GM12878 (cell line): ENCODE results near the gene ARHGEF3. TPM values are rescaled to one million over a fixed set of nuclear protein-coding genes. Genes with fewer than 3 reads are reported as not detected.

ENCODE experiments used
- ATAC-seq: fragments of 200-7000 bp; cut with Tn5 transposase; 3 replicates; pipeline ENCODE4 v1.9.1; 2020; ENCODE audit warnings: mild to moderate bottlenecking, moderate library complexity
- BruUV-seq: library from RNA; stranded (reverse); fragments of 400-500 nt; replicated peaks from 2 replicates; lab custom pipeline; 2021; lab: Mats Ljungman, UMichigan
- CTCF ChIA-PET: fragments of 300-600 bp; sonication (Branson Sonifier 250); formaldehyde crosslinking; extraction: SDS; loops from one replicate; lab custom pipeline; 2021; ENCODE audit warnings: inconsistent platforms; lab: Yijun Ruan, JAX
- POLR2A ChIA-PET: fragments of 350-600 bp; formaldehyde crosslinking; extraction: SDS; loops from one replicate; lab custom pipeline; 2021; ENCODE audit warnings: inconsistent platforms; lab: Charles Lee
- RAD21 ChIA-PET: fragments of 300-600 bp; sonication (Branson Sonifier 250); formaldehyde crosslinking; loops from one replicate; lab custom pipeline; 2023; ENCODE audit warnings: antibody characterized with exemption; ENCODE audit not compliant: unreplicated experiment; lab: Charles Lee
- SMC1A ChIA-PET: fragments of 300-600 bp; sonication (Branson Sonifier 250); formaldehyde crosslinking; loops from one replicate; lab custom pipeline; 2023; ENCODE audit not compliant: unreplicated experiment, uncharacterized antibody; lab: Charles Lee
- DNase-seq: peaks from one replicate; pipeline ENCODE4 v3.0.0-alpha.2; 2011; ENCODE audit warnings: low read depth, low spot score
- FAIRE-seq: peaks from 3 replicates; lab custom pipeline; 2011; peaks lifted over from hg19 to GRCh38; lab: Jason Lieb, UNC
- H2AFZ ChIP-seq: 2 replicates; pipeline ENCODE4 v1.6.0; 2011; ENCODE audit warnings: low read depth, low read length, control low read depth; ENCODE audit not compliant: control insufficient read depth
- H3K27ac ChIP-seq: 2 replicates; pipeline ENCODE4 v1.5.1; 2011; ENCODE audit warnings: control low read depth; ENCODE audit not compliant: control insufficient read depth, insufficient read depth
- H3K27me3 ChIP-seq, 2 experiments: replicated peaks in 1 of 2; 2 replicates each; pipeline versions ENCODE4 v1.6.0 to v1.6.1; 2011; ENCODE audit warnings: low read length in 1 of 2; ENCODE audit not compliant: control insufficient read depth in 2 of 2, insufficient read depth in 2 of 2
- H3K36me3 ChIP-seq, 2 experiments: 2 replicates each; pipeline ENCODE4 v1.5.1; 2011; ENCODE audit warnings: low read length in 1 of 2; ENCODE audit not compliant: control insufficient read depth in 2 of 2, insufficient read depth in 2 of 2
- H3K4me1 ChIP-seq: 2 replicates; pipeline ENCODE4 v1.6.1; 2011; ENCODE audit warnings: mild to moderate bottlenecking, low read length, moderate library complexity, mixed read lengths; ENCODE audit not compliant: control insufficient read depth, insufficient read depth
- H3K4me2 ChIP-seq: 2 replicates; pipeline ENCODE4 v1.6.0; 2011; ENCODE audit warnings: control low read depth; ENCODE audit not compliant: control insufficient read depth, insufficient read depth
- H3K4me3 ChIP-seq: fragments of 200-600 bp; sonication (generic); 2 replicates; pipeline ENCODE4 v1.5.1; 2016
- H3K79me2 ChIP-seq: 2 replicates; pipeline ENCODE4 v1.6.0; 2011; ENCODE audit warnings: low read length; ENCODE audit not compliant: control insufficient read depth, insufficient read depth
- H3K9ac ChIP-seq: 2 replicates; pipeline ENCODE4 v1.8.0; 2011; ENCODE audit warnings: low read length, control low read depth, mixed read lengths; ENCODE audit not compliant: control insufficient read depth, insufficient read depth
- H3K9me3 ChIP-seq: replicated peaks from 3 replicates; pipeline ENCODE4 v1.5.1; 2011; ENCODE audit warnings: mild to moderate bottlenecking, low read length; ENCODE audit not compliant: control insufficient read depth, insufficient read depth
- H4K20me1 ChIP-seq: 2 replicates; pipeline ENCODE4 v1.6.0; 2011; ENCODE audit not compliant: control insufficient read depth, insufficient read depth
- ATF2 ChIP-seq: IDR thresholded peaks from 2 replicates; pipeline ENCODE4 v1.6.1; 2012; ENCODE audit warnings: low read length, inconsistent platforms
- CBFB ChIP-seq: IDR thresholded peaks from 2 replicates; pipeline ENCODE4 v1.6.1; 2016; ENCODE audit warnings: antibody characterized with exemption, low read depth
- HDGF ChIP-seq: fragments of 450-650 bp; IDR thresholded peaks from 2 replicates; pipeline ENCODE4 v1.6.1; 2016; ENCODE audit warnings: antibody characterized with exemption
- IKZF1 ChIP-seq: fragments of 450-650 bp; conservative IDR thresholded peaks from 2 replicates; pipeline ENCODE4 v1.6.1; 2017; ENCODE audit warnings: antibody characterized with exemption, mild to moderate bottlenecking
- IKZF2 ChIP-seq, 2 experiments: fragments of 450-650 bp; IDR thresholded peaks; 2 replicates each; pipeline ENCODE4 v1.6.1; 2017; ENCODE audit warnings: mild to moderate bottlenecking in 2 of 2, moderate library complexity in 2 of 2
- IRF4 ChIP-seq: IDR thresholded peaks from 2 replicates; pipeline ENCODE4 v1.6.1; 2011; ENCODE audit warnings: low read depth, low read length
- MEF2A ChIP-seq: IDR thresholded peaks from 2 replicates; pipeline ENCODE4 v1.6.1; 2011; ENCODE audit warnings: low read depth, mild to moderate bottlenecking, low read length, moderate library complexity; ENCODE audit not compliant: insufficient read depth
- MYB ChIP-seq: fragments of 150-350 bp; IDR thresholded peaks from 2 replicates; pipeline ENCODE4 v1.6.1; 2014; ENCODE audit warnings: mild to moderate bottlenecking, low read depth, low read length, borderline replicate concordance
- RELA ChIP-seq: fragments of 450-650 bp; IDR thresholded peaks from 2 replicates; pipeline ENCODE4 v1.8.0; 2014; ENCODE audit warnings: borderline replicate concordance; ENCODE audit not compliant: partially characterized antibody
- RUNX3 ChIP-seq: IDR thresholded peaks from 2 replicates; pipeline ENCODE4 v1.6.1; 2012; ENCODE audit warnings: low read length, inconsistent platforms
- SREBF2 ChIP-seq: IDR thresholded peaks from 2 replicates; pipeline ENCODE4 v1.6.1; 2012; ENCODE audit warnings: mild to moderate bottlenecking, low read length
- STAT3 ChIP-seq: IDR thresholded peaks from 2 replicates; pipeline ENCODE4 v1.6.1; 2011; ENCODE audit warnings: low read depth, low read length, improper control_type of control experiment
- WGBS: methylation state at CpG from one replicate; pipeline ENCODE4 v1.1.6; 2016; ENCODE audit warnings: low lambda C conversion rate; ENCODE audit not compliant: insufficient replicate concordance, insufficient coverage; ENCODE audit errors: missing lambda C conversion rate; 5-methylcytosine and 5-hydroxymethylcytosine counted together
- in situ Hi-C: fragments of 300-500 bp; cut with MboI; formaldehyde crosslinking; loops from 9 replicates; pipeline ENCODE4 v1.14.3; 2018; ENCODE audit warnings: mixed read lengths
- intact Hi-C: fragments of 100-400 bp; cut with micrococcal nuclease; formaldehyde crosslinking; loops from one replicate; pipeline ENCODE4 v1.14.2; 2022; ENCODE audit not compliant: unreplicated experiment
- polyA plus RNA-seq, 11 experiments: library from polyadenylated mRNA; depleted of rRNA in 4 of 11; unstranded in 6 of 11; stranded (reverse) in 5 of 11; fragments of >200 nt; fragmentation: Nextera tagmentation in 4 of 11; fragmentation: Illumina TruSeq in 1 of 11; extraction: Ambion mirVana in 4 of 11; extraction: Trizol in 1 of 11; gene quantifications; 1 replicate in 1 of 11; 2 replicates in 10 of 11; pipeline versions ENCODE4 v1.2.1 to v1.2.3, GENCODE V29; 2011 to 2016; ENCODE audit warnings: inconsistent platforms in 2 of 11, missing spikeins in 2 of 11, low read depth in 1 of 11
- total RNA-seq, 4 experiments: library from RNA; depleted of rRNA in 3 of 4; stranded (reverse); fragments of >200 nt in 3 of 4; fragmentation: Illumina TruSeq in 1 of 4; extraction: Trizol in 1 of 4; gene quantifications; 2 replicates each; pipeline versions ENCODE4 v1.2.1 to v1.2.3, GENCODE V29; 2013 to 2021
- TF ChIP-seq, protein P1 (sequence below): fragments of 450-650 bp; IDR thresholded peaks from 2 replicates; pipeline ENCODE4 v1.6.1; 2017; ENCODE audit warnings: mild to moderate bottlenecking, low read depth, inconsistent platforms; ENCODE audit not compliant: poor library complexity, severe bottlenecking
- TF ChIP-seq, protein P2 (sequence below): IDR thresholded peaks from 2 replicates; pipeline ENCODE4 v1.6.1; 2011; ENCODE audit warnings: low read depth, mild to moderate bottlenecking, low read length, moderate library complexity, borderline replicate concordance; ENCODE audit errors: extremely low read depth

ARHGEF3 gene
- total and polyA plus RNA-seq, 10 of the 15 experiments (the other 5 are each of a cell fraction or from before 2014, with no cell fraction given), result 21.8 to 78.7 (median 56.2) TPM

- intact Hi-C loops, result no loop called here
- 0 out of 2 replicates have a peak overlapping the region, but pooled peaks have one; percentile 22 for H3K27ac ChIP-seq
- TSS peak; percentile 2 for BruUV-seq
Observed at GRCh38 chr3:56790016-56790821, 11.5 kb downstream of the ARHGEF3 start.

More at GRCh38 chr3:56790016-56790821, 11.5 kb downstream of the ARHGEF3 start:
- ATAC-seq, result no peak
- TF ChIP-seq SREBF2 (no peak), STAT3 (no peak), ATF2 (no peak), CBFB (no peak), RELA (no peak), RUNX3 (peak; percentile 53), HDGF (0 out of 2 replicates have a peak, but pooled peaks have one; percentile 40), IKZF1 (peak; percentile 43; the same call in 1 of the 2 replicates), MEF2A (no peak), IRF4 (no peak), IKZF2 (IDR thresholded peaks at IDR 0.05) (peak; percentile 30 to 47; a peak in 2 of 4 replicates), MYB (no peak)
- TF ChIP-seq, protein P1, sequence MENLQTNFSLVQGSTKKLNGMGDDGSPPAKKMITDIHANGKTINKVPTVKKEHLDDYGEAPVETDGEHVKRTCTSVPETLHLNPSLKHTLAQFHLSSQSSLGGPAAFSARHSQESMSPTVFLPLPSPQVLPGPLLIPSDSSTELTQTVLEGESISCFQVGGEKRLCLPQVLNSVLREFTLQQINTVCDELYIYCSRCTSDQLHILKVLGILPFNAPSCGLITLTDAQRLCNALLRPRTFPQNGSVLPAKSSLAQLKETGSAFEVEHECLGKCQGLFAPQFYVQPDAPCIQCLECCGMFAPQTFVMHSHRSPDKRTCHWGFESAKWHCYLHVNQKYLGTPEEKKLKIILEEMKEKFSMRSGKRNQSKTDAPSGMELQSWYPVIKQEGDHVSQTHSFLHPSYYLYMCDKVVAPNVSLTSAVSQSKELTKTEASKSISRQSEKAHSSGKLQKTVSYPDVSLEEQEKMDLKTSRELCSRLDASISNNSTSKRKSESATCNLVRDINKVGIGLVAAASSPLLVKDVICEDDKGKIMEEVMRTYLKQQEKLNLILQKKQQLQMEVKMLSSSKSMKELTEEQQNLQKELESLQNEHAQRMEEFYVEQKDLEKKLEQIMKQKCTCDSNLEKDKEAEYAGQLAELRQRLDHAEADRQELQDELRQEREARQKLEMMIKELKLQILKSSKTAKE, result no peak
- TF ChIP-seq, protein P2, sequence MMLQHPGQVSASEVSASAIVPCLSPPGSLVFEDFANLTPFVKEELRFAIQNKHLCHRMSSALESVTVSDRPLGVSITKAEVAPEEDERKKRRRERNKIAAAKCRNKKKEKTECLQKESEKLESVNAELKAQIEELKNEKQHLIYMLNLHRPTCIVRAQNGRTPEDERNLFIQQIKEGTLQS, result no peak
- Histone ChIP-seq H3K9ac (no peak overlapping the region), H2AFZ (no peak overlapping the region; the same call in 1 of the 2 replicates), H3K79me2 (peaks cover 22% of the 10 kb centered on the region), H3K4me2 (peak overlapping the region; percentile 51), H3K9me3 (no peaks in the 10 kb centered on the region), H4K20me1 (no peaks in the 10 kb centered on the region), H3K4me1 (peaks cover 45% of the 10 kb centered on the region), H3K36me3 (no peaks in the 10 kb centered on the region; a peak in 1 of 4 replicates), H3K4me3 (peak overlapping the region; percentile 1; the same call in 1 of the 2 replicates), H3K27me3 (no peaks in the 10 kb centered on the region)
- ChIA-PET CTCF (interaction anchor here (0.8 to 3.9 kb wide), 8 partner anchors 10 to 93 kb away, joined by 3 to 104 read pairs (median 6); partner anchors contain the start of gene ARHGEF3), RAD21 (interaction anchor here (0.6 to 5.3 kb wide), 14 partner anchors 8 to 152 kb away, joined by 3 to 146 read pairs (median 6); partner anchors contain the start of gene ARHGEF3), POLR2A (interaction anchor here (0.6 to 5.0 kb wide), 17 partner anchors 9 to 108 kb away, joined by 3 to 47 read pairs (median 6); partner anchors contain the start of genes ARHGEF3 and TASOR), SMC1A (interaction anchor here (0.9 to 15.2 kb wide), 14 partner anchors 10 to 199 kb away, joined by 3 to 383 read pairs (median 6); partner anchors contain the start of gene ARHGEF3)
- no peak for DNase-seq
- in situ Hi-C loops, result no loop called here
- no peak for FAIRE-seq
- 81% methylated on average over 6 of the region's 6 CpGs for WGBS
